Measurements from ENCODE around the gene PRRC1. TPM values are rescaled to one million over a fixed set of nuclear protein-coding genes. Genes with fewer than 3 reads are reported as not detected.
"Not testable (repeated sequence)": the region's sequence is repeated elsewhere in the genome, so short reads cannot be mapped to it uniquely, and the experiment has no call there.

PRRC1 gene
- total RNA-seq, 1 experiment from 2014 or later, result 52.3 TPM

DNA sequence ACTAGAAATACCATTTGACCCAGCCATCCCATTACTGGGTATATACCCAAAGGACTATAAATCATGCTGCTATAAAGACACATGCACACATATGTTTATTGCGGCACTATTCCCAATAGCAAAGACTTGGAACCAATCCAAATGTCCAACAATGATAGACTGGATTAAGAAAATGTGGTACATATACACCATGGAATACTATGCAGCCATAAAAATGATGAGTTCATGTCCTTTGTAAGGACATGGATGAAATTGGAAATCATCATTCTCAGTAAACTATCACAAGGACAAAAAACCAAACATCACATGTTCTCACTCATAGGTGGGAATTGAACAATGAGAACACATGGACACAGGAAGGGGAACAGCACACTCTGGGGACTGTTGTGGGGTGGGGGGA lies 27.8 kb downstream of the PRRC1 start:
- DNase-seq (ENCODE audit: low read depth), result not testable (repeated sequence)

DNA sequence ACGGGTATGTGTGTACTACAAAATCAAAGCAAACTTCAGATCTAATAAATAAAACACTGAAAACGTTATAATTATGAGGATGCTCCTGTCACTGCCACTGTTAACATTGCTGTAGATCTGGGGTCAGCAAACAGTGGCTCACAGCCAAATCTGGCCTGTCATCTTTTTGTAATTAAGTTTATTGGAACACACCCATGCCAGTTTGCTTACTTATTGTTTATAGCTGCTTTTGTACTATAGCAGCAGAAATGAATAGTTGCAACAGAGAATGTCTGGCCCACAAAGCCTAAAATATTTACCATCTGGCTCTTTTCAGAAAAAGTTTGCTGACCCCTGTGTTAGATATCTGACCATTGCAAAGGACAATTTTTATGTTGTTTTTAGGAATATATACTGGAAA lies 32.1 kb downstream of the PRRC1 start:
- no peak for DNase-seq (ENCODE audit: low read depth)

DNA sequence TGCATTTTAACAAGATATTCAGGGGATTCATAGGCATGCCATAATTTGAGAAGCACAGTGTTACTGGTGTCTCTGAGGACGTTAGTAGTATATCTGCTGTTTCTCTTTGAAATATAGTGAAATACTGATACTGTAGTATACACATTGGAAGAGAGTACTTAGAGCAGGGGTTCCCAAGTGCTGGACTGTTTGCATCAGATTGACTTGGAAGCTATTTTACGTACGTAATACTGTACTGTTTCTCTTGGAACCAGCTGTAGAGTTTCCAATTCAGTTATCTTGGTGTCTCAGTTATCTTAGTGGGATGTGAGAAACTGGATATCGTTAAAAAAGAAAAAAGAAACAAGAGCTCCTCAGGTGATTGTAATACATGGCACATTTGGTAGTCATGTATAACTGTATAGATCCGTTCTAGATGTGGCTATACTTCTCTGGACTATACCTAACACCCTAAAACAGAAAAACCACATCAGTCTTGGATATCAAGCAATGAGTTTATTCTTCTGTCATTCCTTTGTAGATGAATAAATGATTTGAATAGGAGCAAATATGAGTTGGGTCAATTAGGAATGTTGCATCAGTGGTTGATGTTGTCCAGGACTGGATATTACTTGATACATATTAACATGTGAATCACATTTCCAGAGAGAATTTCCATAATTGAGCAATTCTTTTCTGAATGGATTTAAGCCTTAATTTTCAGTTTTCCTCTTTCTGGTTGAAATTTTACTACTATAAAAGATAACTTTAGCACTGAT lies 33.4 kb downstream of the PRRC1 start:
- DNase-seq (ENCODE audit: low read depth), result no peak

DNA sequence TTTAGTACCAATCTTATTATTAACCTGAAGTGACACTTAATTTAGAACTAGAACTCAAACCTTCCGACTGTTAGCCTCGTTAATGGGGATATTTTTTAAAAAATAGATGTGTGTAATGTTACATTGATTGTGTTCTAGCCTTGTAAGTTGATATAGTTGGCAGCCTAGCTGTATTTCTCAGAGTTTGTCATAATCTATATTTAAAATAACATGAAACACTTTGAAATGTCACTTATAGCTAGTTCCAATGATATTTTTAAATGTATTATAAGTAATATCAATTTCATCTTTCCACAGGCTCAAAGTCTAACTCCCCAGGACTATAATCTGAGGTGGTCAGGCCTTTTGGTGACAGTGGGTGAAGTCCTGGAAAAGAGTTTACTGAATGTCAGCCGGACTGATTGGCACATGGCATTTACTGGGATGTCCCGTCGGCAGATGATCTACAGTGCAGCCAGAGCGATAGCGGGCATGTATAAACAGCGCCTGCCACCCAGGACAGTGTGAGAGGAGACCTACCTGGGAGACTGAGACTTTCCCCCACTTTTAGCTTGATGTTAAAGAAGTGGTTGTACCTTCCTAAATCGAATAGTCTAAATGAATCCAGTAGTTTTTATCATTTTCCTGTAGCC lies 34.1 kb downstream of the PRRC1 start:
- DNase-seq (ENCODE audit: low read depth), result no peak

DNA sequence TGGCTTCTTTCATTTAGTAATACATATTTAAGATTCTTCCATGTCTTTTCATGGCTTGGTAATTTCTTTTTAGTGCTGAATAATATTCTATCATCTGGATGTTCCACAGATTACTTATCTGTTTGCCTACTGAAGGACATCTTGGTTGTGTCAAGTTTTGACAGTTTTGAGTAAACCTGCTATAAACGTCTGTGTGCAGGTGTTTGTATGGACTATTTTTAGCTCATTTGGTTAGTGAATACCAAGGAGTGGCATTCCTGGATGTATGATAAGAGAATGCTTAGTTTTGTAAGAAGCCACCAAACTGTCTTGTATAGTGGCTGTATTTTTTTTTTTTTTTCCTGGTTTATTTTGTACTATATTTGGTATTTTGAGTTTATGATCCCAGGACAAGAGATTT lies 38.4 kb downstream of the PRRC1 start:
- no peak for DNase-seq (ENCODE audit: low read depth)

DNA sequence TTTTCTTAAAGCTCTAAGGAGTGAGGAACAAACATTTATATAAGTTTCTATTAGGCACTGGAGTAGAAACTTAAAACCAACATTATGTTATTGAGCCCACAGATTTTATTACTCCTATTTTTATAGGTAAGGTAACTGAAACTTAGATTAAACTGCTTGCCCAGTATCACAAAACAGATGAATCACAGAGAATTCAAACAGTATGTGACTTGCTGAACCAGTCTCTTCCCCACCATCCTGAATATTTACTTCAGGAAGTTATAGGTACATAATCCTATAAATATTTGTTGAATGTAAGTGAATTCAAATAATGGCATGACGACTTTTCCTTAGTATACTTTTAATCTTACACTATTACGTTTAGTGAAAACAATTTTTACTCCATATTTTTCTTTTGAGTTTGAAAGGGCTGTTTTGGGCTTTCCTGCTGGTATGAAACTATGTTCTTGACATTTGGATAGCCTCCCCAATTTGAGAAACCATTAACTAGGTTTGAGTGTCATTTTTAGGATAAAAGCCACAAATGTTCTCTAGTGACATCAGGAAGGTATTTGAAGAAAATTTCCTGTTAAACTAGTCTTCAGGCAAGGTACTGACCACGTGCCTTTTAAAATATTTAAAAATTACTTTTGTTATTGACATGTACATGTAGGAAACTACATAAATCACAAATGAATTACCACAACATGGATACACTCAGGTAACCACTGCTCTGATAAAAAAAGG lies 39.3 kb downstream of the PRRC1 start:
- no peak for DNase-seq (ENCODE audit: low read depth)

DNA sequence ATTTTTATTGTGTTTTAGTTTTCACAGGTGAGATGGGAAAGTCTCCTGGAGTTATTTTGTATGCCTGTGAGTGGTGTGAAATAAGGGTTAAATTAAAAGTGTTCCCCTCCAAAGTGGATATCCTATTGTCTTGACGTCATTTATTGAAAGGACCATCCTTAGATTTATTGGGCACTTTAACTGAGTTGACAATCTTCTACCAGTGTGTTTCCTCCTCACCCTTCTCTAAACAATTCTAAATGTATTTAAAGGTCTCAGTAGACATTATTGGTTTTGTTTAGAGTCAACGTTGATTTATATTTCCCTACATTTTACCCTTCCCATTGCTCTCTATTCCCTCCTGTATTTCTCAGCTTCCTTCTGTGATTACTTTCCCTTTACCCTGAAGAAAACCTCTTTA lies 40.8 kb downstream of the PRRC1 start:
- DNase-seq (ENCODE audit: low read depth), result no peak

DNA sequence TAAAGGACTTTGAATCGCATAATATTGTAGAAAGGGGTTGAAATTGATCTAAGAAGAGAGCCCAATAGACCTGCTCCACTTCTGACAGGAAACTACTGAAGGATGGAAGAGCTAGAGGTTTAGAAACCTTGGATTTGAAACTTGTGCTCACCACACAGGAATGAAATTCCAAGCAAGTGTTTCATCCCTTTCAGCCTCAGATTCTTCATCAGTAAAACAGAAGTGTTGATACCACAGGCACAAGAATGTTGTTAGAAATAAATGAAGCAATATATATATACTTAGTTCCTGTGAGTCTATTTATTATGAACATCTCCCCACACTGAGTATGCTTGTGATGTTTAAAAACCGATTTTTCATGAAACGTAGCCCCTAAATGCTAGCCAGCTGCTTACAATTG lies 43.8 kb downstream of the PRRC1 start:
- peak; percentile 1 for DNase-seq (ENCODE audit: low read depth)

DNA sequence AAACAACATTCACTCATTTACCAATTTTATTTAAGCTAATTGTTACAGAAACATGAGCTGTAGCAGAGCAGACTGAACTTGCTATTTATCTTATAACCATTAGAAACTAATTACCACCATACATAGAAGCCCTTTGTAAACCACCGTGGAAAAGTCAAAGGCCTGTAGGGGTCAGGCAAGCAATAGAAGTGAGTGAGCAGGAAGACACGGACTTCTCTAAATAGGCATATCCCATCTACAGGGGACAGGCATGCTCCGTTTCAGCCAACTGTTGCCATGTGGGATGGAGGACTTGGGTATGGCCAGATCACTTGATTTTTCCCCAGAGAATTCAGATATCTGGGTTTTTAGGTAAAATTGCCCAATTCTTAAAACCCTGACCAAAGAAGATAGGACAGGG lies 44.8 kb downstream of the PRRC1 start:
- DNase-seq (ENCODE audit: low read depth), result peak; percentile 15

DNA sequence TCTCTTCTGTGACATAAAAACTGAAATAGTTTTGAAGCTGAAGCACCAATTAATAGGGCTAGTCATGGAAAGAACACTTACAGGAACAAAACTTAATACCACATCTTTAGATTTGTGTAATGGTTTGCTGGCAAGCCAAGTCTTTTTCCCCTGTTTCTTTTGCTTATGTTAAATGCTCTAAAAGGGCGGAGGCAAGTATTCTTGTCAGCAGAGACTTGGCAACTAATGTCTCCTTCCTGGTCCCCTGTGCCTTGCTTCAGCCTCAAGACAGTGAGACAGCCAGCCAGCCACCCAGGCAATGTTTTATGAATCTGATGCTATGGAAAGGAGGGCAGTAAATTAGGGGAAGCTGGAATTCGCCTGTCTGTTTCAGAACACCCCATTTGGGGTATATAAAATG lies 45.7 kb downstream of the PRRC1 start:
- no peak for DNase-seq (ENCODE audit: low read depth)

DNA sequence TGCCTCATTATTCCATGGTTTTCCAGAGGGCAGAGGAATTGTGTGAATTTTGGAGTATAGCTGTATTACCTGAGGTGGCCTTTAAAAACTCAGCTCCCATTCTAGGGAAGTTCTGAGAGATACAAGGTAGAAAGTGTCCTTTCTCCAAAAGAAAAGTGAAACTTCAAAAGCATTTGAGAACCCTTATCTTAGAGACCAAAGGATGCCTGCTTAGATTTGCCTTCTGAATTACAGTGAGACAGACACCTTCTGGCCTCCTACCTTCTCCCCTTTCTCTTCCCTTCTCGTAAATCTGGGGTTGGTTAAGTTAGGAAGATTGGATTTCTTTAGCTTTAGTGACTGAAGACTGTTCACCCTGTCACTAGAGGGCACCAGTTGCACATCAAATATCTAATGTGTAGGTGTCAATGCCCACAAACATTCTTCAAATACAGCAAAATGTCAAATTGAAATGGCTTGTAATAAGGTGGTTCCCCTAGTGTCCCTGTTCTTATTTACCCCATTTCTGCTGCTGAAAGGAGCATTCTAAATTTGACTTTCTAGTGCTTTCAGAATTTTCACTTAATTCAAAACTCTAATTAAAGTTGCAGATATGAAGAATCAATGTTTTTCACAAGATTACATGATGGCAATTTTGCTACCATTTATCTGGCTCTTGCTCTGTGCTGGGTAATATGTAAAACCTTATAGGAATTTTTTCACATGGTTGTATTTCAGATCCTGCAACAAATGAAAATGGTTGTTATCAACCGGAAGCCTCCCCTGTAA lies 46.7 kb downstream of the PRRC1 start:
- peak; percentile 48 for DNase-seq (ENCODE audit: low read depth)

DNA sequence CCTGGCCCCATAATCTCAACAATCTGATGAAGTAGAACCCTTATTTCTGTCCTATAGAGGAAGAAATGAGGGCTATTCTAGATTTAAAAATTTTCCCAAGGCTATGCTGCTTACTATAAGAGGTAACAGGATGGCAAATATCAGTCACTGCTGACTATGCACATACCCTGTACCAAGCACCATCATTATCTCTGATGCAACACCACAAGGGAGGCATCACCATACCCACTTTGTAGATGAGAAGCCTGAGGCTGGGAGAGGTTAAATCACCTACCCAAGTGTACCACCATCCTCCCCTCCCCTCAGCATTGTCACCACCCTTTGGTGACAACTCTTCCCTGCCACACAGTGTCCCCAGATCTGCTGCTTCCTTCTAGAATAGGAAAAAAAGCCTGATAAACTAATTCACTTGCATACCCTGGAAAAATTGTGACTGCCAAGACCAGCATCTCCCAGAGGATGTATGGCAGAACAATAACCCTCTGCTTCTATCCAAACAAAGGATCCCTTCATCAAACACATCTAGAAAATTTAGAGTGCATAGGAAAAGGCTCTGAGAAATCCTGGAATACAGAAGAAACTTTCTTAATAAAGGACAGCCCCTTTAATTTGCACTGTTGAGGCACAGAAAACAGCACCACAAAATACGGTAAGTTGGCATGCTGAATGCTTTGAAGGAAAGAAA lies 48.3 kb downstream of the PRRC1 start:
- DNase-seq (ENCODE audit: low read depth), result no peak

DNA sequence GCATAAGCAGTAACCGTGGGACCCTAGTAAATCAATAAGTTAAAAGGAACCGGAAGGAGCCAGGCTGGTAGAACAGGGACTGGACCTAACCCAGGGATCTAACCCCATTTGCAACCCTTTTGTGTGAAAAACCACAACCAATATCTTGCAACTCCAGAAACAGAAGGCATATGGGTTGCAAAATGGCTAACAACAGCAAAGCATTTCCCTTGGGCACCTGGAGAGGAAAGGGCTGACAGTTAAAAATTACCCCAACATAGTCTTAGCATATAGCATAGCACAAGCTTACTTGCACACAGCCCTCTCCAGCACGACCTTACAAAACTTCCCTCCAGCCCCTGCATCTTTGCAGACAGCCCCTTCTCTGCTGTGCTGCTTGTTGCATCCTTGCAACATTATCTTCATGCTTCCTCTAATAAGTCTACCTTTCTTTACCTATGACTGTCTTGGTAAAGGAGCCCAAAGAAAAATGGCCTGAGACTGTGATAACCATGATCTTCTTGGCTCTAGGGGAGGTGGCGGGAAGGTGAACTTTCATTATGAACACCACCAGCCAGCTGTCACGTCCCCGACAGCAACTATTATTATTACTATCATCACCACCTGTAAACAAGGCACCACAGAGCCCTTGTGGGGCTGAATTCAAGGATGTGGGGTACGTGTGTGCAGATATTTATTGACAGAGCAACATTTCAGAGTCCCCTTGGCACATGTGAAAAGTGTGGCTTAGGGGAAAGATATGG lies 49.8 kb downstream of the PRRC1 start:
- DNase-seq (ENCODE audit: low read depth), result no peak

DNA sequence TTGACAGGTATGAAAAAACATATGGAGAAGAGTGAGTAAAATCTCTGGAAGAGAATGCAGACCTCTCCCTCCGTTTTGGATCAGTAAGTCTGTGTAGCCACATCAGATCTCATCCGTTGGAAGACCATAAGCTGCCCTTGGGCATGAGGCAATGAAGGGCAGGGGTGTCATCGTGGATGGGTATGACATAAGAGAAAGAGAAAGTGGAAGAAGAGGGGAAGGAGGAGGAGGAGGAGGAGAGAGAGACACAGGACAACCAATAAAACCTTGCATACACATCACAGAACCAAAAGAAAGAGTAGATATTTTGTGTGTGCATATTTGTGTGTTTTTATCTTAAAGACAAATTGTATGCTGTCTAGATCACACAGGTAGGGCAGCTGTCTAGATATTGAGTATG lies 50.7 kb downstream of the PRRC1 start:
- DNase-seq (ENCODE audit: low read depth), result no peak

DNA sequence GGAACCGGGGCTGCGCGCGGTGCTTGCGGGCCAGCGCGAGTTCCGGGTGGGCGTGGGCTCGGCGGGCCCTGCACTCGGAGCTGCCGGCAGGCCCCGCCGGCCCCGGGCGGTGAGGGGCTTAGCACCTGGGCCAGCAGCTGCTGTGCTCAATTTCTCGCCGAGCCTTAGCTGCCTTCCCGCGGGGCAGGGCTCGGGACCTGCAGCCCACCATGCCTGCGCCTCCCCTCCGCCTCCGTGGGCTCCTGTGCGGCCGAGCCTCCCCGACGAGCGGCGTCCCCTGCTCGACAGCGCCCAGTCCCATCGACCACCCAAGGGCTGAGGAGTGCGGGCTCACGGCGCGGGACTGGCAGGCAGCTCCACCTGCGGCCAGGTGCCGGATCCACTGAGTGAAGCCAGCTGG lies 52.0 kb downstream of the PRRC1 start:
- DNase-seq (ENCODE audit: low read depth), result not testable (repeated sequence)

DNA sequence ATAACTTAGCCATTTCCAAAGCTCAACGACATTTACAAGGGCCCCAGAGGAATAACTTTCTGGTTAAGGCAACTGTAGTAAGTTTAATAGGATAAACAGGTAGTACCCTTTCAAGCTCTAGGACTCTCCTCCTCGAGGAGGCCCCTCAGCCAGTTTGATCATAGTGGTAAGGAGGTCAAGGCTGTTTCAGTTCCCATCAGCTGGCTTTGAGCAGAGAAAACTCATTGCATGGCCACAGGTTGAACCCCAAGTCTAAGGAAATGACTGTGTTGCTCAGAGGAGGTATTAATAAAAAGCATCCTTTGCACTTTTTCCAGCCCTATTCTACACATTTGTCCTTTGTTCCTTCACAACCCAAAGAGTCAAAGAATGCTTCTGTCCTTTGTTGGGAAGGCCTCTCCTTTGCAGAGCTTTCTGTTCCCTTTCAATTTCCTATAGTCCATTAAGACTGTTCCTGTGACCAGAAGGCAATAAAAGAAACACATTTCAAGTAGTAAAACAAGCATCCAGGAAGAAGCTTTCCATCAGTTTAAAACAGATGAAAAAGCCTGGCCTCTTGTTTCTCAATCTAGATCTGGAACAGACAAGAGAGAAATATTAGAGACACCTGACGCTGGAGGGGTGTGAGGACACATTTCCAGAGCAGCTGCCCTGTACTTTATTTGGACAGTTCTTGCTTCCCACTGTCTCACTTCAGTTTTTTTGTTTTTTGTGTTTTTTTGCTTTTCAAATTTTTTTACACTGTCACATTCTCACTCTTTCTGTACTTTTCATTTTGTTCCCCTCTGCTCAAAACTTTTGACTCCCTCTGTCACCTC lies 54.1 kb downstream of the PRRC1 start:
- no peak for DNase-seq (ENCODE audit: low read depth)

DNA sequence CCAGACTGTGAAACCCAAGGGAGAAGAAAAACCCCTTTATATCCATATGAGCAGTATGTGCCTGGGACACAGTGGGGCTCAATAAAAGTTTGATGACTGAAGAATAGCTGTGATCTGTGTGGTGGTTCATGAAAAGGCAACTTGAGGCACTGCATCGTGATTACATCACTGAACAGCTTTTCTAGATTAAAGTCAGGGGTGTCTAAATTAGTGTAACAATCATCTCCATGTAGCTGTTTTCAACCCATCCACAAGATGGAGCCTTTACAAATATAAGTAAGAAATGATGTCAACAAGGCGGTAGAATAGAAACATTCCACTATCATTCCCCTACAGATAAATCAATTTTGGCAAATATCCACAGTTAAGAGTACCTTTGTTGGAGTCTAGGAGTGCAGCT lies 55.5 kb downstream of the PRRC1 start:
- DNase-seq (ENCODE audit: low read depth), result no peak

DNA sequence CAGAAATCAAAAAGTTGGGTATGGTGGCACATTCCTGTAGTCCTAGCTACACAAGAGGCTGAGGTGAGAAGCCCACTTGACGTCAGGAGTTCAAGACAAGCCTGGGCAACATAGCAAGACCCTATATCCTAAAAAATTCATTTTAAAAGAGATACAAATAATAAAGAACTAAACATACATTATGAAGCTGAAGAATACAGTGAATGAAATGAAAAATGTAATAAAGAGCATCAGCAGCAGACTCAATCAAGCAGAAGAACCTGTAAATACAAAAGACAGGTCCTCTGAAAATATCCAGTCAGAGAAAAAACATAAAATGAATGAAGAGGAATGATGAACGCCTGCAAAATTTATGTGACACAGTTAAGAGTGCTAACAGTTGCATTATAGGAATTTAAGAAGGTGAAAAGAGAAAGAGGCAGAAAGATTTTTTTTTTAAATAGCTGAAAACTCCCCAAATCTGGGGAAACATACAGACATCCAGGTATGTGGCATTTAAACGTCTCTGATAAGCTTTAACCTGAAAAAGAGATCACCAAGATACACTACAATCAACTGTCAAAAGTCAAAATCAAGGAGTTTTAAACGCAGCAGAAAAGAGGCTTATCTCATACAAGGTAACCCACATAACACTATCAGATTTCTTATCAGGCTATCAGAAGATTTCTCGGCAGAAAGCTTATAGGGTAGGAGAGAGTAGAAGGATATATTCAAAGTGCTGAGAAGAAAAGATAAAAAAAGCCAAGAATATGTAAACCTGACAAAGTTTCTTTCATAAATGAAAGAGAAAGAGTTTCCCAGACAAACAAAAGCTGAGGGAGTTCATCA lies 57.6 kb downstream of the PRRC1 start:
- no peak for DNase-seq (ENCODE audit: low read depth)

DNA sequence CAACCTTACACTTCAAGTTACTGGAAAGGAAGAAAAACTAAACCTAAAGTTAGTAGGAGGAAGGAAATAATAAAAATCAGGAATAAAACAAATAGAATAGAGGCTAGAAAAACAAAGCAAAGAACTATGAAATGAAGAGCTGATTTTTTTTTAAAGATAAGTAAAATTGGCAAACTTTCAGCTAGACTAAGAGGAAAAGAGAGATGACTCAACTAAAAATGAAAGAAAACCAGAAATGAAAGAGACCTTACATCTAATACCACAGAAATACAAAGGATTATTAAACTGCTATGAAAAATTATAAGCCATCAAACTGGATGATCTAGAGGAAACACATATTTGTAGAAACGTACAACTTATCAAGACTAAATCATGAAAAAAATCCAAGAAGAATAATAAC lies 60.0 kb downstream of the PRRC1 start:
- DNase-seq (ENCODE audit: low read depth), result no peak
